ENCODE data around the gene PSMC3IP. TPM values are rescaled to one million over a fixed set of nuclear protein-coding genes. Genes with fewer than 3 reads are reported as not detected.
"Not testable (repeated sequence)": the region's sequence is repeated elsewhere in the genome, so short reads cannot be mapped to it uniquely, and the experiment has no call there.

Gene PSMC3IP, protein sequence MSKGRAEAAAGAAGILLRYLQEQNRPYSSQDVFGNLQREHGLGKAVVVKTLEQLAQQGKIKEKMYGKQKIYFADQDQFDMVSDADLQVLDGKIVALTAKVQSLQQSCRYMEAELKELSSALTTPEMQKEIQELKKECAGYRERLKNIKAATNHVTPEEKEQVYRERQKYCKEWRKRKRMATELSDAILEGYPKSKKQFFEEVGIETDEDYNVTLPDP
- total RNA-seq (ENCODE audit: low replicate concordance), result 10.6 and 22.6 TPM in 2 replicates
- long read RNA-seq, transcript PSMC3IP-202 (8 exons, 1,416 nt), result major isoform, 14 of 20 reads
- long read RNA-seq, partial matches to known transcripts, result 2 of 20 reads
- long read RNA-seq, other reads (novel, unspliced or antisense), result 1 of 20 reads

- Mint-ChIP-seq H3K27ac (peak within 1 kb of the TSS; percentile 94), H3K9me3 (no peaks in the 10 kb centered on the region), H3K36me3 (peaks cover 13% of the 10 kb centered on the region), H3K27me3 (no peaks in the 10 kb centered on the region), H3K4me3 (peak within 1 kb of the TSS; percentile 99), H3K4me1 (ENCODE audit: unreplicated experiment) (peaks cover 29% of the 10 kb centered on the region)
- peak; percentile 94 for DNase-seq (ENCODE audit: extremely low spot score, unreplicated experiment)
- TF ChIP-seq, protein P1, sequence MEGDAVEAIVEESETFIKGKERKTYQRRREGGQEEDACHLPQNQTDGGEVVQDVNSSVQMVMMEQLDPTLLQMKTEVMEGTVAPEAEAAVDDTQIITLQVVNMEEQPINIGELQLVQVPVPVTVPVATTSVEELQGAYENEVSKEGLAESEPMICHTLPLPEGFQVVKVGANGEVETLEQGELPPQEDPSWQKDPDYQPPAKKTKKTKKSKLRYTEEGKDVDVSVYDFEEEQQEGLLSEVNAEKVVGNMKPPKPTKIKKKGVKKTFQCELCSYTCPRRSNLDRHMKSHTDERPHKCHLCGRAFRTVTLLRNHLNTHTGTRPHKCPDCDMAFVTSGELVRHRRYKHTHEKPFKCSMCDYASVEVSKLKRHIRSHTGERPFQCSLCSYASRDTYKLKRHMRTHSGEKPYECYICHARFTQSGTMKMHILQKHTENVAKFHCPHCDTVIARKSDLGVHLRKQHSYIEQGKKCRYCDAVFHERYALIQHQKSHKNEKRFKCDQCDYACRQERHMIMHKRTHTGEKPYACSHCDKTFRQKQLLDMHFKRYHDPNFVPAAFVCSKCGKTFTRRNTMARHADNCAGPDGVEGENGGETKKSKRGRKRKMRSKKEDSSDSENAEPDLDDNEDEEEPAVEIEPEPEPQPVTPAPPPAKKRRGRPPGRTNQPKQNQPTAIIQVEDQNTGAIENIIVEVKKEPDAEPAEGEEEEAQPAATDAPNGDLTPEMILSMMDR (conservative IDR thresholded peaks at IDR 0.05), result no peak
Measured at GRCh38 chr17:42577532-42578281, at the start of gene PSMC3IP. Gene PSMC3IP (minus strand): TSS chr17:42577729. CDS start chr17:42577686, 43 bp downstream.

DNA sequence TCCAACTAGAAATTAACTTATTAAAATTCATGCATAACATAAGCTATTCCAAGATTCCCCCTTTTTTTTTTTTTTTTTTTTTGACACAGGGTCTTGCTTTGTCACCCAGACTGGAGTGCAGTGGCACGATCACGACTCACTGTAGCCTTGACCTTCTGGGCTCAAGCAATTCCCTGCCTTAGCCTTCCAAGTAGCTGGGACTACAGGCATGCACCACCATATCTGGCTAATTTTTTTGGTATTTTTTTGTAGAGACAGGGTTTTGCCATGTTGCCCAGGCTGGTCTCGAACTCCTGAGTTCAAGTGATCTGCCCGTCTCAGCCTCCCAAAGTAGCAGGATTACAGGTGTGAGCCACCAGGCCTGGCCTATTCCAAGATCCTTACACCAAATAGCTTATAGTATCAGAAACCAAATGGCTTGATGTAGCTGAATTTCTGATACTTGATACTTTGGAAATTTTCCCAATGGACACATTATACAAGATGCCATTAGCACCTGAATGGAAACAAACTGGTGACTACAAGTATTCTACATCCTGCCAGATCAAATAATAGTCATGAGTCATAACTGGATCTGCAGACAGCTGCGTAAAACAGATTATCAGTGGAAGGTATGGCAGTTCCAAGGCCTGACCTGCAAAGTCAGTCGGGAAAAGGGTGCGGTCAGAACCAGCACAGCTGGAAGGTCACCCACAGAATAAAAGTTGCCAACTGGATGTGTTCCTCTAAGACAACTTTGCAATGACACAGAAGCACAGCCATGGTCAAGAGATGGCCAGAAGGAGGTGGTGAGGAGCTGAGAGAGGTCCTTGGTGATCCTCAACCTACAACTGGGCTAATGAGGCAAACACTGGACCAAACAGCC lies 46.4 kb upstream of the PSMC3IP start:
- TF ChIP-seq, protein P1 (conservative IDR thresholded peaks at IDR 0.05), result no peak
- no peak for DNase-seq (ENCODE audit: extremely low spot score, unreplicated experiment)
- Mint-ChIP-seq H3K4me1 (ENCODE audit: unreplicated experiment) (peaks cover 2% of the 10 kb centered on the region), H3K36me3 (no peaks in the 10 kb centered on the region), H3K27me3 (no peaks in the 10 kb centered on the region), H3K9me3 (no peaks in the 10 kb centered on the region), H3K4me3 (no peak overlapping the region), H3K27ac (no peak overlapping the region)

DNA sequence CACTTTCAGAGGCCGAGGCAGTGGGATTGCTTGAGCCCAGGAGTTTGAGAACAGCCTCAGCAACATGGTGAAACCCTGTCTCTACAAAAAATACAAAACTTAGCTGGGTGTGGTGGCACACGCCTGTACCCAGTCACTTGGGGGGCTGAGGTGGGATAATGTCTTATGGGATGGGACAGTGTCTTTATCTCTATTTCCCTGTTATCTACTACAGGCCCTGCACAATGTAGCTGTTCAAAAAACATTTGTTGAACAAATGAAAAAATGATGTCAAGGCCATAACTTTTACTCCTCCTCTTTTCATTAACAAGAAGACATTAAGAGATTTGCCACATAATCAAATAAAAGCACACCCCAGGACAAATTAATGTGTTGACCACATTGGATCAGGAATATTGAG lies 45.7 kb upstream of the PSMC3IP start:
- Mint-ChIP-seq H3K36me3 (no peaks in the 10 kb centered on the region), H3K4me1 (ENCODE audit: unreplicated experiment) (peaks cover 6% of the 10 kb centered on the region), H3K4me3 (no peak overlapping the region), H3K27ac (no peak overlapping the region), H3K9me3 (no peaks in the 10 kb centered on the region), H3K27me3 (no peaks in the 10 kb centered on the region)
- TF ChIP-seq, protein P1 (conservative IDR thresholded peaks at IDR 0.05), result no peak
- DNase-seq (ENCODE audit: extremely low spot score, unreplicated experiment), result no peak

DNA sequence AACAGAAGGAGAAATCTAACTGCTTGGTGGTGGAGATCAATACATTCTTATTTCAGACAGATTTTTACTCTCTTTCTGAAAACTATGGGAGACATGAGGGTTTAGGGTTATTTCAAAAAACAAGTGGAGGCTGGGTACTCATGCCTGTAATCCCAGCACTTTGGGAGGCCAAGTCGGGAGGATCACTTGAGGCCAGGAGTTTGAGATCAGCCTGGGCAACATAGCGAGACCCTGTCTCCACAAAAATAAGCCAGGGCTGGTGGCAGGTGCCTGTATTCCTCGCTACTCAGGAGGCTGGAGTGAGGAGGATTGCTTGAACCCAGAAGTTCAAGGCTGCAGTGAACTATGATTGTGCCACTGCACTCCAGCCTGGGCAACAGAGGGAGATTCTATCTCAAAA lies 44.5 kb upstream of the PSMC3IP start:
- not testable (repeated sequence) for H3K4me1 Mint-ChIP-seq (ENCODE audit: unreplicated experiment); DNase-seq (ENCODE audit: extremely low spot score, unreplicated experiment); H3K9me3 Mint-ChIP-seq; H3K36me3 Mint-ChIP-seq; H3K27me3 Mint-ChIP-seq; H3K27ac Mint-ChIP-seq; H3K4me3 Mint-ChIP-seq

DNA sequence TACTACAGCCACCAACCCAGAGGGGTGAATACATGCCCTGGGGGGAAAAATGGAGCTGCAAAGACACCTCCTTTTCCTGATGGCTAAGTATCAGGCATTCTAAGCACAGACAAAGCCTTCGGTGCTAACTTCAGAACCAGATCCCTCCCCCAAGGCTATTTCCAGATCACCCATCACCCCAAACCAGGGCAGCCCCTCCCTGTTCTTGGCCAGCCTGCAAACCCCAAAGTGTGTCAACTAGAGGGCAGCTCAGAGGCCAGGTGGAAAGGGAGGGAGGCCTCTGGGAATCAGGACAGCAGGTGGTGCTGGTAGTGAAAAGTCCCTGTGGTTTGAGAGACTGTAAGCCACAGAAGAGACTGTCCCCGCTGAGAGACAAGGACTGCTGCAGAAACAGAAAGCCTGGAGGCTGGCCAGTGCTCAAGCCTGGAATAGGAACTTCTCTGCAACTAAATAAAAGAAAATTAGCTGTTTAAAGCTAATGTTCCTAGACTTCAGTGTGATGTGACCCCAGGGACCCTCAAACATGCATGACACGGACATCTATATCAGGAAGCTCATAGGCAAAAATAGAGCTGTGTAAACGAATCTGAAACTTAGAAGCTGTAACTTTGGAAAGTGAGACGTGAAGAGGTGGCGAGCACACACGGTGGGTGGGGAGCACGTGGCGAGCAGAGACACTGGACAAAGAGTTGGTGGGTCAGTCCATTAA lies 41.1 kb upstream of the PSMC3IP start:
- H3K4me3 Mint-ChIP-seq, result no peak overlapping the region
- peaks cover 6% of the 10 kb centered on the region for H3K4me1 Mint-ChIP-seq (ENCODE audit: unreplicated experiment)
- no peaks in the 10 kb centered on the region for H3K9me3 Mint-ChIP-seq
- TF ChIP-seq, protein P1 (conservative IDR thresholded peaks at IDR 0.05), result no peak
- no peak overlapping the region for H3K27ac Mint-ChIP-seq
- H3K27me3 Mint-ChIP-seq, result no peaks in the 10 kb centered on the region
- no peak for DNase-seq (ENCODE audit: extremely low spot score, unreplicated experiment)
- peaks cover 12% of the 10 kb centered on the region for H3K36me3 Mint-ChIP-seq

Measured in type B pancreatic cell (in vitro differentiated cells).